ENCODE results near the gene PLD1. TPM values are rescaled to one million over a fixed set of nuclear protein-coding genes. Genes with fewer than 3 reads are reported as not detected.
A peak's percentile ranks its signal among the peaks of the same experiment; 100 is the strongest.

The PLD1 gene
- total RNA-seq, 2 donors from 2014 or later = 51.3 to 95.2 TPM

DNA sequence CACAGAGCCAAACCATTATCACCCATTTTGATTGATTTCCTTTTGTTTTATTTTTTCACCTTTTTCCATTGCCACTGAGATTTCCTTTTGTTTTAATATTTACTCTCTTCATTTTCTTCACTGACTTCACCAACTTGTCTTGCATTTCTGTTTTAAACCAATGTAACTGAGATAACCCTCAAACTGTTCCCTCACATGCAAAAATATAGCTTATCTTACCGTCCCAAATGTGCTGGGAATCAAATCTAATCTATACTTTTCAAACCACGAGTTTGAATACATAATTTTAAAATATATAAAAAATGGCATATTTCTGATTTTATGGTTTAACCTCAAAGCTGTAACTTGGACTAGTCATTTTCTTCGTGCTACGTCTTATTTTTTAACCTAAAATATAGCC, 143.8 kb downstream of the PLD1 start:
- no peaks in the 10 kb centered on the region for H3K4me1 ChIP-seq (ENCODE audit: control insufficient read depth in 1 of 2, low read depth in 2 of 2)
- DNase-seq (ENCODE audit: low spot score) (no peak), ATAC-seq (ENCODE audit: insufficient number of reproducible peaks, low FRiP score, low read depth) (no peak)
- H3K27ac ChIP-seq = no peak overlapping the region
- no peak overlapping the region for H3K4me3 ChIP-seq
- H3K9me3 ChIP-seq = no peaks in the 10 kb centered on the region
- TF ChIP-seq CTCF (IDR thresholded peaks at IDR 0.05) = no peak
- peaks cover 16% of the 10 kb centered on the region for H3K36me3 ChIP-seq
- H3K27me3 ChIP-seq (replicated peaks; ENCODE audit: insufficient read depth) = no peaks in the 10 kb centered on the region

DNA sequence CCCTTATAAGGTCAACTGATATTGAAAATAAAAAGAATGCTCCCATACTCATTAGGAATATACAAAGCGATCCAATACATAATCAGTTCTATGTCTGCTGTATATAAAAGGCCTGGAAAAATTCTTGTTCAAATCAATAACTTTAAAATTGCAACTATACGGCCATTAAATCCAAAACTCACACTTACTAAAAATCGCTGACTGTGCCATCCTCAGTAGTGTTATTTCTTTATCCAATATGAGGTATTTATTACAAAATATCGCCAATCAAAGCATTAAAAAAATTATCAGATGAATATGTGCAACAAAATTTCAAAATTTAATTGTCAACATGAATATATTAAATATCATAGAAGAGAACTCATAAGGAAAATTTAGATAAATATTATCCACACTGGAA, 146.5 kb downstream of the PLD1 start:
- Histone ChIP-seq H3K36me3 (peaks cover 17% of the 10 kb centered on the region), H3K27ac (no peak overlapping the region), H3K4me3 (no peak overlapping the region), H3K4me1 (ENCODE audit: control insufficient read depth in 1 of 2, low read depth in 2 of 2) (peaks cover 9 to 10% of the 10 kb centered on the region in 2 donors), H3K27me3 (replicated peaks; ENCODE audit: insufficient read depth) (no peaks in the 10 kb centered on the region), H3K9me3 (no peaks in the 10 kb centered on the region)
- ATAC-seq (ENCODE audit: insufficient number of reproducible peaks, low FRiP score, low read depth) = no peak
- DNase-seq (ENCODE audit: low spot score) = no peak
- TF ChIP-seq CTCF (IDR thresholded peaks at IDR 0.05) = no peak

DNA sequence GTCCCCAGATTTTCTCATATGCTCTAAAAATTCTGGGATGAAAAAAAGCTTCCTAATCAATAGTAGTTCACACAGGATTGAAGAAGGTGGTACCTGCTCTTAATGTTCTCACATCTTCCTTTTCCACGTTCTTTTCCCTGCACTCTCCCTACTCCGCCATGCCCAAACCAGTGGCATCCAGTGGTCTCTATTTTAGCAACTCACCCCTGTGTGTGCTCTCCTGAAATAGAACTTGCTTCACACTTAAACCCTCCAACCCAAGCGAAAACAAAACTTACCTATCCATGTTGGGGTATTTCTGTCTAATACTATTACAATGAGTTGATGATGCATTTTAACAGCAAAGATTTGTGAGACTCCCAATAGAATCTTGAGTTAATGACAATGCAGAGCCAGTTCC, 148.8 kb downstream of the PLD1 start:
- no peaks in the 10 kb centered on the region for H3K9me3 ChIP-seq
- H3K4me3 ChIP-seq = no peak overlapping the region
- H3K4me1 ChIP-seq (ENCODE audit: control insufficient read depth in 1 of 2, low read depth in 2 of 2) = peaks cover 9 to 21% of the 10 kb centered on the region in 2 donors
- TF ChIP-seq CTCF (IDR thresholded peaks at IDR 0.05) = no peak
- no peak for ATAC-seq (ENCODE audit: insufficient number of reproducible peaks, low FRiP score, low read depth)
- H3K27ac ChIP-seq = no peak overlapping the region
- no peak for DNase-seq (ENCODE audit: low spot score)
- H3K27me3 ChIP-seq (replicated peaks; ENCODE audit: insufficient read depth) = no peaks in the 10 kb centered on the region
- peaks cover 10% of the 10 kb centered on the region for H3K36me3 ChIP-seq

DNA sequence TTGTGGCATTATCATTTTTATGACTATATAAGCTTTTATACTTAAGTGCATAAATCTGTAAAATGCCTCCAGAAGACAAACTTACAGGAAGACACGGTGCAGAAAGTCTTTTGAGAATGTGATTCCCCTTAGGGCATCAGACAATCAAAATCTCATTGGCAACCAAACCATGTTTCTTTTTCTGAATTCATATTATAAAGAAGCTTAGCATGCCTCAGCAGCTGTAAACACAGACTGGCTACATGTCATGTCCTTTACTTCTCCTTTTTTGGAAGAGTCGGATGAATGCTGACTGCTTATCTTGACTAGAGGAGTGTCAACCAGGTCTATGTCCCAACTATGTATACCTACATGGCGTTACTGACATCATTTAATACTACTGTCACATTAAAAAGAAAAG, 150.1 kb downstream of the PLD1 start:
- H3K36me3 ChIP-seq = peaks cover 10% of the 10 kb centered on the region
- no peak overlapping the region for H3K4me3 ChIP-seq
- no peaks in the 10 kb centered on the region for H3K27me3 ChIP-seq (replicated peaks; ENCODE audit: insufficient read depth)
- H3K27ac ChIP-seq = no peak overlapping the region
- H3K9me3 ChIP-seq = no peaks in the 10 kb centered on the region
- ATAC-seq (ENCODE audit: insufficient number of reproducible peaks, low FRiP score, low read depth) = no peak
- H3K4me1 ChIP-seq (ENCODE audit: control insufficient read depth in 1 of 2, low read depth in 2 of 2) = peaks cover 9 to 26% of the 10 kb centered on the region in 2 donors
- no peak for DNase-seq (ENCODE audit: low spot score)
- no peak for TF ChIP-seq CTCF (IDR thresholded peaks at IDR 0.05)

DNA sequence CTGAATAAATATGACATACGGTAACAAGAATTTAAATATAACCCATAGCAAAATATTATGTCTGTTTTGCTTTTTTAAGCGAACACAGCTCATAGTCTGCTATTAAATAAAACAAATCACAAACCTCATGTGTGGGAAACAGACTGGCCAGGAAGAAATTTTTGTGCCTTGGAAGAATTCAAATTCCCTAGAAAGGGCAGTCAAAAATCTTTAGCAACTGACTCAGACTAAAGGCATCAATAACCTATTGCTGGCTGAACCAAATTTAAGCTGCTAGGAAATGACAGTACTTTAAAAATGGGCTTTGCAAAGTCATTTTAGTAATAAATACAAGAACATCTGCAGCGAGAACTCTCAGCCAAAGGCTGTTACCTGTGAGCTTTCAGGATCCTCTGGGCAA, 151.4 kb downstream of the PLD1 start:
- ATAC-seq (ENCODE audit: insufficient number of reproducible peaks, low FRiP score, low read depth) = no peak
- Histone ChIP-seq H3K27ac (peak overlapping the region in 1 of 2 donors; percentile 15), H3K4me3 (no peak overlapping the region), H3K4me1 (ENCODE audit: control insufficient read depth in 1 of 2, low read depth in 2 of 2) (peaks cover 20 to 40% of the 10 kb centered on the region in 2 donors), H3K36me3 (peaks cover 7% of the 10 kb centered on the region), H3K9me3 (no peaks in the 10 kb centered on the region), H3K27me3 (replicated peaks; ENCODE audit: insufficient read depth) (no peaks in the 10 kb centered on the region)
- TF ChIP-seq CTCF (IDR thresholded peaks at IDR 0.05) = no peak
- DNase-seq (ENCODE audit: low spot score) = no peak

Data from thoracic aorta (tissue), 2 donors.